H9 (cell line): Measurements from ENCODE around the gene MS4A10. TPM values are rescaled to one million over a fixed set of nuclear protein-coding genes. Genes with fewer than 3 reads are reported as not detected.

Experiments used
- DNase-seq: peaks from one replicate; pipeline ENCODE4 v3.0.0-alpha.2; 2017
- H2AFZ ChIP-seq: one replicate; pipeline ENCODE4 v1.6.1; 2013; ENCODE audit warnings: mild to moderate bottlenecking, low read length, control low read depth, moderate library complexity
- H2AK5ac ChIP-seq: 2 replicates; pipeline ENCODE4 v1.6.1; 2013; ENCODE audit warnings: low read length, control low read depth, mixed read lengths; ENCODE audit not compliant: insufficient read length
- H2BK120ac ChIP-seq: one replicate; pipeline ENCODE4 v1.6.1; 2013; ENCODE audit warnings: low read depth, mild to moderate bottlenecking, low read length, control low read depth, inconsistent platforms; ENCODE audit not compliant: poor library complexity, severe bottlenecking
- H2BK12ac ChIP-seq: 2 replicates; pipeline ENCODE4 v1.6.1; 2013; ENCODE audit warnings: low read length, control low read depth, mixed read lengths, low read depth; ENCODE audit not compliant: insufficient read length
- H2BK15ac ChIP-seq: 2 replicates; pipeline ENCODE4 v1.6.1; 2013; ENCODE audit warnings: low read depth, low read length, control low read depth
- H2BK20ac ChIP-seq: one replicate; pipeline ENCODE4 v1.6.1; 2013; ENCODE audit warnings: low read depth, mild to moderate bottlenecking, low read length, control low read depth, inconsistent platforms; ENCODE audit not compliant: poor library complexity, severe bottlenecking
- H2BK5ac ChIP-seq: 2 replicates; pipeline ENCODE4 v1.6.1; 2013; ENCODE audit warnings: low read length, control low read depth, mixed read lengths; ENCODE audit not compliant: insufficient read length
- H3K14ac ChIP-seq: 2 replicates; pipeline ENCODE4 v1.6.1; 2013; ENCODE audit warnings: low read length, control low read depth; ENCODE audit not compliant: insufficient read depth
- H3K18ac ChIP-seq: 2 replicates; pipeline ENCODE4 v1.6.1; 2013; ENCODE audit warnings: low read depth, mild to moderate bottlenecking, mixed read lengths, low read length, control low read depth; ENCODE audit not compliant: insufficient read length
- H3K23ac ChIP-seq: 2 replicates; pipeline ENCODE4 v1.6.1; 2013; ENCODE audit warnings: low read length, control low read depth, mixed read lengths, low read depth; ENCODE audit not compliant: insufficient read length
- H3K23me2 ChIP-seq: 2 replicates; pipeline ENCODE4 v1.6.1; 2013; ENCODE audit warnings: low read depth, mild to moderate bottlenecking, mixed read lengths, low read length, control low read depth; ENCODE audit not compliant: insufficient read length, poor library complexity, severe bottlenecking
- H3K27ac ChIP-seq: 2 replicates; pipeline ENCODE4 v1.5.1; 2013; ENCODE audit warnings: low read length, control low read depth, mixed read lengths, low read depth; ENCODE audit not compliant: insufficient read length
- H3K27me3 ChIP-seq: 2 replicates; pipeline ENCODE4 v1.6.1; 2013; ENCODE audit warnings: low read length, control low read depth, inconsistent platforms; ENCODE audit not compliant: insufficient read depth
- H3K4ac ChIP-seq: 2 replicates; pipeline ENCODE4 v1.6.1; 2013; ENCODE audit warnings: low read depth, mild to moderate bottlenecking, control low read depth, inconsistent platforms, low read length, moderate library complexity
- H3K4me1 ChIP-seq: 2 replicates; pipeline ENCODE4 v1.6.1; 2013; ENCODE audit warnings: low read length, control low read depth, inconsistent platforms; ENCODE audit not compliant: insufficient read depth
- H3K4me2 ChIP-seq: 2 replicates; pipeline ENCODE4 v1.6.1; 2013; ENCODE audit warnings: low read length, control low read depth, mixed read lengths; ENCODE audit not compliant: insufficient read length, insufficient read depth
- H3K56ac ChIP-seq: 2 replicates; pipeline ENCODE4 v1.6.1; 2013; ENCODE audit warnings: low read depth, mild to moderate bottlenecking, mixed read lengths, low read length, control low read depth; ENCODE audit not compliant: insufficient read length
- H3K79me1 ChIP-seq: 2 replicates; pipeline ENCODE4 v1.6.1; 2013; ENCODE audit warnings: low read depth, mild to moderate bottlenecking, moderate library complexity, low read length, control low read depth, inconsistent platforms; ENCODE audit not compliant: insufficient read depth, poor library complexity, severe bottlenecking
- H3K79me2 ChIP-seq: 2 replicates; pipeline ENCODE4 v1.6.1; 2013; ENCODE audit warnings: low read length, control low read depth, inconsistent platforms; ENCODE audit not compliant: insufficient read depth
- H3K9ac ChIP-seq: 2 replicates; pipeline ENCODE4 v1.6.1; 2013; ENCODE audit warnings: low read length, control low read depth, mixed read lengths; ENCODE audit not compliant: insufficient read length; ENCODE audit errors: extremely low read depth
- H3K9me3 ChIP-seq: one replicate; pipeline ENCODE4 v1.6.1; 2013; ENCODE audit warnings: low read depth, low read length, inconsistent platforms; ENCODE audit not compliant: control insufficient read depth
- H3T11ph ChIP-seq: one replicate; pipeline ENCODE4 v1.6.1; 2013; ENCODE audit warnings: mild to moderate bottlenecking, low read length, control low read depth, inconsistent platforms
- H4K20me1 ChIP-seq: one replicate; pipeline ENCODE4 v1.6.1; 2013; ENCODE audit not compliant: control insufficient read depth, insufficient read length, insufficient read depth
- H4K5ac ChIP-seq: 2 replicates; pipeline ENCODE4 v1.6.1; 2013; ENCODE audit warnings: low read depth, mild to moderate bottlenecking, mixed read lengths, low read length, control low read depth; ENCODE audit not compliant: insufficient read length
- H4K8ac ChIP-seq: replicated peaks from 2 replicates; pipeline ENCODE4 v1.6.1; 2013; ENCODE audit warnings: low read length, control low read depth, mixed read lengths, low read depth; ENCODE audit not compliant: insufficient read length
- H4K91ac ChIP-seq: 2 replicates; pipeline ENCODE4 v1.6.1; 2013; ENCODE audit warnings: low read depth, mild to moderate bottlenecking, moderate library complexity, mixed read lengths, low read length, control low read depth; ENCODE audit not compliant: insufficient read length
- H3K27ac Mint-ChIP-seq, 3 experiments: 2 replicates in 2 of 3; 3 replicates in 1 of 3; pipeline ENCODE4 v1.8.0; 2020 to 2021; ENCODE audit warnings: mixed read lengths in 3 of 3, mild to moderate bottlenecking in 1 of 3, moderate library complexity in 1 of 3
- H3K27me3 Mint-ChIP-seq: 2 replicates; pipeline ENCODE4 v1.8.0; 2021; ENCODE audit warnings: low read depth, mild to moderate bottlenecking, moderate library complexity, mixed read lengths
- H3K36me3 Mint-ChIP-seq, 3 experiments: 2 replicates in 2 of 3; 3 replicates in 1 of 3; pipeline ENCODE4 v1.8.0; 2020 to 2021; ENCODE audit warnings: low read depth in 3 of 3, mixed read lengths in 3 of 3; ENCODE audit not compliant: insufficient read depth in 1 of 3
- H3K4me1 Mint-ChIP-seq, 2 experiments: 2 replicates each; pipeline ENCODE4 v1.8.0; 2020; ENCODE audit warnings: mixed read lengths in 2 of 2
- H3K4me3 Mint-ChIP-seq, 2 experiments: 2 replicates in 1 of 2; 3 replicates in 1 of 2; pipeline ENCODE4 v1.8.0; 2020 to 2021; ENCODE audit warnings: mild to moderate bottlenecking in 2 of 2, mixed read lengths in 2 of 2, moderate library complexity in 1 of 2
- H3K9me3 Mint-ChIP-seq, 2 experiments: 2 replicates in 1 of 2; 3 replicates in 1 of 2; pipeline ENCODE4 v1.8.0; 2020; ENCODE audit warnings: mild to moderate bottlenecking in 2 of 2, mixed read lengths in 2 of 2, moderate library complexity in 1 of 2
- WGBS: extraction: QIAGEN DNeasy Blood & Tissue Kit; methylation state at CpG from one replicate; pipeline ENCODE4 v1.1.7; 2013; ENCODE audit warnings: missing lambda C conversion rate, low lambda C conversion rate, mixed read lengths; ENCODE audit not compliant: insufficient read length; ENCODE audit errors: extremely low coverage; 5-methylcytosine and 5-hydroxymethylcytosine counted together
- total RNA-seq: library from RNA; stranded (reverse); gene quantifications from 2 replicates; pipeline ENCODE4 v1.2.1, GENCODE V29; 2021
- TF ChIP-seq, protein P1 (sequence below): fragments of 200-600 bp; sonication (generic); conservative IDR thresholded peaks from 3 replicates; pipeline ENCODE4 v1.8.0; 2021; ENCODE audit warnings: antibody characterized with exemption, mild to moderate bottlenecking

MS4A10 gene
- total RNA-seq, 1 experiment from 2014 or later: not detected

DNA sequence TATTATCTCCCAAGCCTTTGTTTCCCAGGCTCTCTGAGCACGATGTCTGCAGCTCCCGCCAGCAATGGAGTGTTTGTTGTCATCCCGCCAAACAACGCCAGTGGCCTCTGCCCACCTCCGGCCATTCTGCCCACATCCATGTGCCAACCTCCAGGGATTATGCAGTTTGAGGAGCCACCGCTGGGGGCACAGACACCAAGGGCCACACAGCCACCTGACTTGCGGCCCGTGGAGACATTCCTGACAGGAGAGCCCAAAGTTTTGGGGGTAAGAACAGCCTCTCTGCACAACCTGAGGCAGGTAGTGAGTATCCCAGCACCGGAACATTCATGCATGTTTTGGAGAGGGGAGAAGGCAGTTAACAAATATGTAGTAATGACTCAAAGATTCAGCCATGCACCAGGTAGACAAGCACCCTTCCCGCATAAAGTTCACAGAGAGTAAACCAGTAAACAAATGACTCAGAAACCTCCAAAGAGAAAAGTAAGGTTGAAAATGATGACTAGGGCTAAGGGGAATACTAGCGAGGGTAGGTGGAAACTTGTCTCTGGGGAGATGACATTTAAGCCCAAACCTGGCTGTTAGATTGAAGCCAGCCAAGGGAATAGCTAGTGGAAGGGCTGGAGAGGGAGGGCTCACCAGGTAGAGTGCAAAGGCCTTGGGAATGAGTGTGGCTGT is 21.3 kb upstream of the MS4A10 start:
- H2BK5ac ChIP-seq: no peak overlapping the region
- no peak overlapping the region for H3K27ac Mint-ChIP-seq
- TF ChIP-seq, protein P1, sequence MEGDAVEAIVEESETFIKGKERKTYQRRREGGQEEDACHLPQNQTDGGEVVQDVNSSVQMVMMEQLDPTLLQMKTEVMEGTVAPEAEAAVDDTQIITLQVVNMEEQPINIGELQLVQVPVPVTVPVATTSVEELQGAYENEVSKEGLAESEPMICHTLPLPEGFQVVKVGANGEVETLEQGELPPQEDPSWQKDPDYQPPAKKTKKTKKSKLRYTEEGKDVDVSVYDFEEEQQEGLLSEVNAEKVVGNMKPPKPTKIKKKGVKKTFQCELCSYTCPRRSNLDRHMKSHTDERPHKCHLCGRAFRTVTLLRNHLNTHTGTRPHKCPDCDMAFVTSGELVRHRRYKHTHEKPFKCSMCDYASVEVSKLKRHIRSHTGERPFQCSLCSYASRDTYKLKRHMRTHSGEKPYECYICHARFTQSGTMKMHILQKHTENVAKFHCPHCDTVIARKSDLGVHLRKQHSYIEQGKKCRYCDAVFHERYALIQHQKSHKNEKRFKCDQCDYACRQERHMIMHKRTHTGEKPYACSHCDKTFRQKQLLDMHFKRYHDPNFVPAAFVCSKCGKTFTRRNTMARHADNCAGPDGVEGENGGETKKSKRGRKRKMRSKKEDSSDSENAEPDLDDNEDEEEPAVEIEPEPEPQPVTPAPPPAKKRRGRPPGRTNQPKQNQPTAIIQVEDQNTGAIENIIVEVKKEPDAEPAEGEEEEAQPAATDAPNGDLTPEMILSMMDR: no peak; the same call in 2 of the 3 replicates

More for the DNA sequence above, 21.3 kb upstream of the MS4A10 start:
- Histone ChIP-seq H3K27me3 (no peaks in the 10 kb centered on the region), H3K18ac (no peak overlapping the region), H2BK15ac (no peak overlapping the region), H3K14ac (no peak overlapping the region), H3K4me2 (no peak overlapping the region), H3T11ph (no peak overlapping the region), H3K23me2 (no peaks in the 10 kb centered on the region), H4K20me1 (no peaks in the 10 kb centered on the region), H2BK120ac (no peak overlapping the region), H3K79me2 (no peaks in the 10 kb centered on the region), H4K91ac (no peak overlapping the region), H3K79me1 (no peaks in the 10 kb centered on the region), H3K9ac (no peak overlapping the region), H3K9me3 (no peaks in the 10 kb centered on the region), H2AFZ (no peak overlapping the region), H2BK12ac (no peak overlapping the region), H3K23ac (no peak overlapping the region), H3K4me1 (no peaks in the 10 kb centered on the region), H3K56ac (no peak overlapping the region), H4K8ac (no peak overlapping the region), H3K4ac (no peak overlapping the region), H3K27ac (no peak overlapping the region), H2AK5ac (no peak overlapping the region), H2BK20ac (no peak overlapping the region), H4K5ac (no peak overlapping the region)
- peaks cover 0 to 5% (median 0%) of the 10 kb centered on the region in 3 experiments; a peak in 1 of 7 replicates for H3K36me3 Mint-ChIP-seq
- WGBS: no CpG with 5 or more reads among the region's 11 CpGs
- peaks cover 3% of the 10 kb centered on the region in 2 experiments; a peak in 3 of 5 replicates for H3K9me3 Mint-ChIP-seq
- peaks cover 22% of the 10 kb centered on the region for H3K27me3 Mint-ChIP-seq
- no peak for DNase-seq
- H3K4me1 Mint-ChIP-seq: peaks cover 8 to 19% of the 10 kb centered on the region in 2 experiments
- H3K4me3 Mint-ChIP-seq: no peak overlapping the region
